Measurements from ENCODE around the gene TPK1.
"Not testable (repeated sequence)": the region's sequence is repeated elsewhere in the genome, so short reads cannot be mapped to it uniquely, and the experiment has no call there.

Gene TPK1

DNA sequence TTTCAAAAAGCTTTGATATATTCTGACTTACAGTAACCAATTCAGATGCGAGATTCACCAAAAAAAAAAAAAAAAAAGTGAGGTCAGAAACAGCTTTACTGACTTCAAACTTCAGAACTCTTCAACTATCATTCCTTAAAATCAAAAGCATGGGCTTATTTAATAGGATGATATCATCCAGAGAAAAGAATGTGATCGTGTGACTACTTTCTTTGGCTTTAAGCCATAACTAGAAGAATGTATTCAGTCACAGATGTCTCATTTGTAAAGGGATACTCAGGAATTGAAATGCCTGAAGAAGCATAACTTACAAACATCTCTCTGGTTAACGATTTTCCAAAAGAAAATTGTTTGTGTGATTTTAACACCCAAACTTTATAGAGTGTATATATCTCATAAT is 11.5 kb downstream of the TPK1 start:
- DNase-seq (ENCODE audit: low read depth in 2 of 2) = no peak

DNA sequence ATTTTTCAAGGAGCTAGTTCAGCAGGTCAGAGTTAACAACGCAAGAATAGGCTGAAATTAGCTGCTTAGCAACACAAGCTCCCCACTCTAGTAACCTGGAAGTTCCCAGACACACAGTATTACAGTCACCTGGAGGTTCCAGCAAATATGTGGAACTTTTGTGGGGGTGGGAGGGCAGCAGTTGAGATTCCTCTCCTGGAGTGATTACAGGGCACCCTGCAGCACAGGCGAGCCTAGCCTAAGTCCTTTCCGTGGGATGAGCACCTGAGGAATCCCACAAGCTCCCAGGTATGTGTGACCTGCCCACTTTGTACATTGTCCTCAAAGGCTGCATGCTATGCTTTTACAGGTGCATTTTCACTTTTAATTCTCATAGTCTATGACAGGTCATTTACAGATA is 13.6 kb downstream of the TPK1 start:
- DNase-seq (ENCODE audit: low read depth in 2 of 2) = no peak

DNA sequence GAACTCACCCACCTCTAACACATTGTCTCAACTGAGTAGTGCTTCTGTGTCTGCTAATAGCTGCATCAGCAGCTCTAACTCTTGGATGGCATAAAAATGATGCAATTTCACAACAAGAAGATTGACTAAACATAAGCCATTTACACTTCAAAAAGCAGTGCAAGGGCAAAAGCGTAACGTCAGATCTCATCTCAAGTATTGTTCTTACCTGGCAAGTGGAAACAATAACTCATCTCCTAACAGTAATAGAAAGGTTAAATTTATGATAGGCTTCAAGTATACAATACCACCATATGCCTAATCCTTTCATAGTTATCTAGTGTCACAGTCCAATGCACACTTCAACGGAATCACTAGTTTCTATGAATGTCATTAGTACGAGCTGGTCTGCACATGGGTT is 14.8 kb downstream of the TPK1 start:
- DNase-seq (ENCODE audit: low read depth in 2 of 2) = no peak

DNA sequence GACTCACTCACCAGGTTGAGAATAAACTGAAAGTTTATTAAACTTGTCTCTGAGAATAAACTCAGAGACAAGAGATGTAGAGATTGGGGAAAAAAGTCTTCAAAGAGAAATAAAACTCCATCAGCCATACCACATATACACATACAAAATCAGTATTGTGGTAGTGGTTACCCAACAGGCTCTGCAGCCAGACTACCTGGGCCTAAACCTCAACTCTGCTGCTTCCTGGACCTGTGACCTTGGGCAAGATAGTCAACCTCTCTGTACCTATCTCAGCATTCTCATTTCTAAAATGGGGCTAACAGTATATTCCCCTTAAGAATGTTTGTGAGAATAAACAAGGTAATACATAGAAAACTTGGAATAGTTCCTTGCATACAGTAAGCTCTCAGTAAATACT is 15.3 kb downstream of the TPK1 start:
- no peak for DNase-seq (ENCODE audit: low read depth in 2 of 2)

DNA sequence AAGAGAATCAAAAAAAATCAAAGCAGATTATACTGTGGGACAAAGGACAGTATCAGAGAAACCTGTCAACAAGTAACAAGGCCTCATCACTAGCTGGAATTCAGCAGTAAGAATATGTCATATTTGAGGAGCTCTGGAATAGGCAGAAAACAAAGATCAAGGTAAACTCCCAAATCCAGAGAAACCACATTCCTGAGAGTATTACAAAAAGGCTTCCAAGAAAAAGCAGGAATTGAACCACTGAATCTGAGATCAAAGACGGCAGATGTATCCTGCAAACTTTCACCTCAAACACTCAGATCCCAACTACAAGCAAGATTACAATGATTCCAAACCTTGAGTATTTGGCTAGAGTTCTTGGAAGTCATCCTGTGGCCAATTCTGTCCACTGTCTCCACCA is 16.3 kb downstream of the TPK1 start:
- DNase-seq (ENCODE audit: low read depth in 2 of 2) = no peak

DNA sequence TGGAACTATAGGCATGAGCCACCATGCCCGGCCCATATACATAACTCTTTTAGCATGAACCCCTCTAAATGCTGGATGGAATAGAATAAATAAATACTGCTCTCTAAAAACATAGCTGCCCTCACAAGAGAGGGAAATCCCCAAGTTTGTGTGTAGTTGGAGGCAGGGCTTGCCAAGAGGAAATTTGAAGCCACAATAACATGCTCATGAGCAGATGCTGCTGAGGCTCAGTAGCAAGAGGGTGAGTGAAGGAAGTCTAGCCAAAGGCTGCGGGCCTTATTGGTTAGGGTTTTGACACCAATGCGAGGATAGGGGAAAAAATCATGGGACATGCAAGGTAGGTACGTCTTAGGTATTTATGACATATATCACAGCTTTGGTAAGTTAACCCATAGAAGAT is 17.3 kb downstream of the TPK1 start:
- no peak for DNase-seq (ENCODE audit: low read depth in 2 of 2)

DNA sequence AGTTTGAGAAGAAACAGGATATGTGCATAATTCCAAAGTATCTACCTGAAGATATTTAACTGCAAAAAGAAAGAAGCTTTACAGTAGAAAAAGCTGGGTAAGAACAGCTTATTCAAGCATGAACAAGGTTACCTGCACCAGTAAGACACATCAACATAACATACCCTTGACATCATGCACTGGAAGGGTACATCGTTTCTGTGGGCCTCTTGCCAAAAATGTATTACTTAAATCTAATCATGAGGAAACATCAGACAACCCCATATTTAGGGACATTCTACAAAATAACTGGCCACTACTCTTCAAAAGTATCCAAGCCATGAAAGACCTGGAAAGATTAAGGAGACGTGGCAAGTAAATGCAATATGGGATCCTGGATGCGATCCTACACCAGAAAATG is 18.9 kb downstream of the TPK1 start:
- DNase-seq (ENCODE audit: low read depth in 2 of 2) = no peak

DNA sequence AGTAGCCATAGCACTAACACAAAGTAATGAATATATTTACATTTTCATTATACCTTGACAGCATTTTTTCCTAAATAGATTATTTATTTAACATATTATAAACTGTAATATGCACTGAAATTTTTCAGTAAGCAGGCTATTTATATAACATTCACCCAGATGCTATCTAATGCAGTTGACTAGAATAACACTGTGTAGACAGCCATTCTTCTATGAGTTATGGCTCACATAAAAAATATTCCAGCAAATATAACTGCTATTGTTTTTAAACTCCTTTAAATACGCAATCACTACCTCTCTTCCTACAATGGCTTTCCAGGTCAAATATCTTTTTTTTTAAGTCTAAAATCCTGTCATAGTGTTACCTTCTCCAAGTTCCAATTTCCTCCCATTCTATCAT is 21.6 kb downstream of the TPK1 start:
- DNase-seq (ENCODE audit: low read depth in 2 of 2) = no peak

DNA sequence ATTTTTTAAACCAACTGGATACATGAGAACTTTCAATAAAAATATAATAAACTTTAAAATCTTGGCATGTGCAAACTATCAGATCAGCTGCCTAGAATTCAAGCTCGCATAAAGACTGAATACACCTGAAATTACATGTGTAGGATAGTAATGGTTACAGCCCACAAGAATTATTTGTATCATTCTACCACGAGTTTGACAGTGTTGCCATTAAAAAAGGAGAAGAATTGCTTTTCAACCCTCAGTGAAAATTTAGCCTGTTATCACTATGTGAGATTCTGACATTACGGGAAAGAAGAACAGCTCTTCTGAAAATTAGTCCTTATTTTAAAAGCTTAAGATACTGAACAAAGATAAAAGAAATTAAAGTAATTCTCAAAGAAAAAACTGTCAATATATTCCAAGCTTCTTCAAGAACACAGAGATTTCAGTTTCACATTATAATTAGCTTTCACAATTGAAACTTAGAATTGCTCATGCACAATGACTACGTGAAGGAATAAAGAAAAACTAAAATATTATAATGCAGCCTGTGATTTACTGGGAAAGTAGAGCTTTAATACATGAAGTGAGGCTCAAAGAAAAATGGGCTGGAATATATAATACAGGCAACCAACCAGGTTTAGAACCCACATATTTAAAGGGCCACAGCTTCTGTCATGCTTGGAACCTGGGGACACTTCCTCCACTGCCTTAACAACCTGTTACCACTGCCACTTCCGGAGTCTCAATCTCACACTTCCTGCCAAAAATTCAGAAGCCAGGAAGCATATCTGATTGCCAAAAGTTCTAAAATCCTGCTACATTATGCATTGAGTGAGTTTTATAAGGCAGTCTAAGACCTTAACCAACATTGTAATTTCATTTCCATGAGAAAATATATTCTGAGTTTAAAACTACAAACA is 23.2 kb downstream of the TPK1 start:
- DNase-seq (ENCODE audit: low read depth in 2 of 2) = no peak

DNA sequence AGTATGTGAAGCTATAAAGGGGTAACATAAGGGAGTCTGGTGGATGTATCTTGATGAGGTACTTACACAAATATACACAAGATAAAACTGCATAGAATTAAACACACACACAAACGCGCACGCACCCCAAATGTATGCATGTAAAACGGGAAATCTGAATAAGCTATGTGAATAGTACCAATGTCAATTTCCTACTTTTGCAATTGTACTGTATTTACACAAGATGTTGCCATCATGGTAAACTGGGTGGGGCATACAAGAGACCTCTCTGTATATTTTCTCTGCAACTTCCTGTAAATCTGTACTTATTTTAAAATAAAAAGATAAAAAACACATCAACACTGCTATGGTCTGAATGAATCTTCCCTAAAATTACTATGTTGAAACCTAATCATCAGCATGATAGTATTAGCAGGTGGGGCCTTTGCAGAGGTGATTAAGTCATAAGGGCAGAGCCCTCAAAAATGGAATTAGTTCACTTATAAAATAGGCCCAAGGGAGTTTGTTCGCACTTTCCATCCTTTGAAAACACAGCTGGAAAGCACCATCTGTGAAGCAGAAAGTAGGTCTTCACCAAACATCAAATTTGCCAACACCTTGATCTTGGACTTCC is 30.1 kb downstream of the TPK1 start:
- no peak for DNase-seq (ENCODE audit: low read depth in 2 of 2)

DNA sequence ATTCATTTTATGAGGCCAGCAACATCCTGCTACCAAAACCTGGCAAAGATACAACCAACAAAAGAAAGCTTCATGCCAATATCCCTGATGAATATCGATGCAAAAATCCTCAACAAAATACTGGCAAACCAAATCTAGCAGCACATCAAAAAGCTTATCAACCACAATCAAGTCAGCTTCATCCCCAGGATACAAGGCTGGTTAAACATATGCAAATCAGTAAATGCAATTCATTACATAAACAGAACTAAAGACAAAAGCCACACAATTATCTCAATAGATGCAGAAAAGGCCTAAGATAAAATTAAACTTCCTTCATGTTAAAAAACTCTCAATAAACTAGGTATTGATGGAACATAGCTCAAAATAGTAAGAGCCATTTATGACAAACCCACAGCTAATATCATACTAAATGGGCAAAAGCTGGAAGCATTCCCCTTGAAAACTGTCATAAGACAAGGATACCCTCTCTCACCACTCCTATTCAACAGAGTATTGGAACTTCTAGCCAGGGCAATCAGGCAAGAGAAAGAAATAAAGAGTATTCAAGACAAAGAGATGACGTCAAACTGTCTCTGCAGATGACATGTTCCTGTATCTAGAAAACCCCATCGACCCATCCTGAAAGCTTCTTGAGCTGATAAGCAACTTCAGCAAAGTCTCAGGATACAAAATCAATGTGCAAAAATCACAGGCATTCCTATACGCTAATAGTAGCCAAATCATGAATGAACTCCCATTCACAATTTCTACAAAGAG is 35.0 kb downstream of the TPK1 start:
- not testable (repeated sequence) for DNase-seq (ENCODE audit: low read depth in 2 of 2)

DNA sequence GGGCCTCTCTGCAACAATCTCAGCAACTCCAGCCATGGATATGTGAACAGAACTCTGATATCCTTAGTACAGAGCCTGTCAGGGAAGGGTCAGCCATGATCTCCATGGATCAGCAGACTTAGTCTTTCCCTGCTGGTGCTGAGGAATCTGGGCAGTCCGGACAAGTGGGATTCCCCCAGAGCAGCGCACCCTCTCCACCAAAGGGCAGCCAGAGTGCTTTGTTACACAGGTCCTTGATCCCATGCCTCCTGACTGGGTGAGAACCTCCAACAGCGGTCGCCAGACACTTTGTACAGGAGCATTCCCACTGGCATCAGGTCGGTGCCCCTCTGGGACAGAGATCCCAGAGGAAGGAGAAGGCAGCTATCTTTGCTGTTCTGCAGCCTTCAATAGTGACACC is 38.9 kb downstream of the TPK1 start:
- no peak for DNase-seq (ENCODE audit: low read depth in 2 of 2)

DNA sequence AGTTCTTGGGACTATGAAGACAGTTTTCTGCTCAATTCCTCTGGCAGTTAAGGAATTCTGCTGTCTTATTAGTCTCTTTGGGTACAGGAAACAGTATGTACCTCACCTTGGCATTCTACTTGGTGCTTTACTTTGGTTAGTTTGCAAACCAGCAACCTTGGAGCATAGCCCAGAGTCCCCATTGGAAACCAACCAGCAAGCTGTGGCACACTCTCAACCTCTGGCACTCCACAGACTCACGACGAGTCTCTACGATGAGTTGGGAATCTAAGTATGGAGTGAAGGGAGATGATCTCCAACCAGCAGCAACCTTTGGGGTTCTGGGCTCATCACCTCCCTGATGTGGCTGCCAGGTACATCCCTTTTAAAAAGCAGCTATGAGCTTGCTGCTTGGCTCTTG is 43.8 kb downstream of the TPK1 start:
- DNase-seq (ENCODE audit: low read depth in 2 of 2) = no peak

DNA sequence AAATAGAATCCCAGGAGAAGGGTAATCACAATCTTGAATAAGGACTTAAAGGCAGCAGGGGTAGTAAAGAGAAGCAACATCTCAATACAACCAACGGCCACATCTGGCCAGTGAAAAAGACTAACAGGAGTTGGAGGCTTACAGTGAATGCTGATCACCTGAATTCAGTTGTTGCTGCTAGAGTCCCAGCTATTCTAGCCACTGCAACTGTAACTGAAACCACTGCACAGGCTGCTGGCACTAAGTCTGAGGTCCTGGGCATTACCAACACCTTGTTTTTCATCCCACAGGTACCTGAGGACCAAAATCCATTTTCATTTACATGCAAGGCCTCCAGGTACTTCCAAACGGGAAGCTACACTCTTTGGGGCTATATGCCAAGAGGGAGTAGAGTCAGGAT is 44.4 kb downstream of the TPK1 start:
- no peak for DNase-seq (ENCODE audit: low read depth in 2 of 2)

DNA sequence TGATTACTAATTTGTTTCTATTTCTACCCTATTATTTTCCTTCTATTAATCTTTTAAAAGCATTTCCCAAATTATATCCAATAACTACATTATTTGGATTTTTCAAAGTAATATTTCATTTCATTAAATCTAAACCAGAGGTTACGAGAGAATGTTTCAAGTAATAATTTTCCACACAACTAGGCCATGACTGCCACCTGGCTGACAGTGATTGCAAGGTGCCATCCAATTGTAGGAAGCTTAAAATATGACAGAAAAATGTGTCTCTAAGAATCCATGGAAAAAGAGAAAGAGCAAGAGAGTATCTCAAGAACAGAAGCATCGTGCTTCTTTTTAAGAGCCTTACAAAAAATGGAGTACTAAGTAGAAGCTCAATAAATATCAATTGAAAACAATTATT is 48.7 kb downstream of the TPK1 start:
- DNase-seq (ENCODE audit: low read depth in 2 of 2) = no peak

DNA sequence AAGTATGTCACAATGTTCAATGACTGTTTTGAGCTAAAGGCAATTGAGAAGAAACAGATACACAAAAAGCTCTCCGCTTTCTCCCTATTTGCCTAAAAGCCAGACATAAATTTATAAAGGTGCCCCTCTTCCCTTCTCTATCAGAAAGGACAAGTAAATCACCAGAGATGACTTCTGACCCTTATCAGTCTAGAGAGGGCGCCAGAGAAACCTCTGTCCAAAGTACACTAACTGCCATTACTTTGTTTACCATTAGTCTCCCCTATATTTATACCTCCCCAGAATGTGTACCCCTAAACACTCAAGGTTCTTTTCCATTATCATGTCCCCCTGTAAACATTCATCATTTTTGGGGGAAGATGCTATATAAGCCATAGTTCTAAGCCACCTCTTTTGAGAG is 49.3 kb downstream of the TPK1 start:
- DNase-seq (ENCODE audit: low read depth in 2 of 2) = no peak

DNA sequence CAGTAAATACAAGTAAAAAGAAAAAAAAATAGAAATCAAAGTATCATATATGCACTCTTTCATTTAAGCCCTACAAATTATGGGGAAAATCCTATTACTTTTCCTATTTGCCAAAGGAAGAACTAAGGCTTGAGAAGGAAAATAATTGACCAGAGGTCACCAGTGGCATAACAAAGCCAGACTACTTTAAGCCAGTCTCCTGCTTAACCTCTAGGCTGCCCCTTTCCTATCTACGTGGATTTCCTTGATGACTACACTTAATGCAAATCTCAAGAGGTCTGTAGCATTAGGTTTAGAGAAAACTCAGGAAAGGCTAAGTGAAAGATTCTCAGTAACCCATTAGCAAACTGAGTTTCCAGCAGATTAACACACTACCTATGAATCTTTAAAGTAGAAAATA is 49.8 kb downstream of the TPK1 start:
- no peak for DNase-seq (ENCODE audit: low read depth in 2 of 2)

DNA sequence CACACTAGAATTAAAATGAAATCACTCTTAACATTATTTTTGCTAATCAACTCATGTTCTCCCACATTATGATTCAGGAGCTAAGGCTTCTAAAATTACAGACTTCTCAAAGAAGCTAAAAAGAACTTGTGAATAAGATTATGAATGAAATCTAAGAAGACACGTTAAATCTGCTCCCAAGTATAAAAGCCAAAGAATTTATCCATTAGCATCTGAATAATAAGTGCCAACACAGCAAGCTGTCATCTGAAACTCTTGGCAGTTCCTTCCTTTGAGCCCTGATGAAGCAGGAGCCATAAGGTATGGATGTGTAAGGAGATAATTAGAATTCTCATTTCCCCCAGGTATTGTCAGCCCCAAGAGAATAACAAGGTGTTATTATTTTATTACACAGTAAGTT is 50.3 kb downstream of the TPK1 start:
- no peak for DNase-seq (ENCODE audit: low read depth in 2 of 2)

DNA sequence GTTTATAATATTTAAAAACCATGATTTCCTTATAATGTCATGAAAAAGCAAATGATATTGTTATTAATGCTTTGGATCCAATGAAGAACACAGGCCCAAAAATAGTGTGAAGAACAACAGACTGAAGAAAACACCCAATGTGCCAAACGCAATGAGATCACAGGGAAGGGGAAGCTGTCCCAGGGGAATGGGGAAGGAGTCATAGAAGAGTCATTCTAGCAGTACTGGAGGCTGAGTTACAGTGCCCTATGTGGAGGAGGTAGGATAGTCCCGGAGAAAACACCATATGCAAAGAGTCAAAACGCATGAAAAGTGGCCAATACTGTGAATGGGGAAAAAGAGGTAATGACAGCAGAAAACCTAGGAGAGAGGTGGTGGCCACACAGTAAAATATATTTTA is 50.9 kb downstream of the TPK1 start:
- DNase-seq (ENCODE audit: low read depth in 2 of 2) = no peak

DNA sequence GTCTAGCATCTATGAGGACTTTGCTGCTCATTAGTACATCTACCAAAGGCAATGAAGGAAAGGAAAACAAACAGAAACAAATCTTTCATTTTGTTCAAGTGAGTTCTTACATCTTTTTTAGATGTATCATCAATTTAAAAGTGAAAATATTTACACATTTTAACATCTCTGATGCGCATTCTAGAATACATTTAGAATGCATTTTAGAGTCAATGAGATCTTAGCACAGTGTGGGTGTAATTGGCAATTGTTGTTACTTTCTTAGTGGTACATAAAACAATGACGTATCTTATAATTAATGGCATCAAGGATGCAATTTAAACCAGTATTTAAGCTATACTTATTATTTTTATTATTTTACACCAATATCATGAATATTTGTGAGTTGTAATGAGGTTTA is 51.4 kb downstream of the TPK1 start:
- no peak for DNase-seq (ENCODE audit: low read depth in 2 of 2)

DNA sequence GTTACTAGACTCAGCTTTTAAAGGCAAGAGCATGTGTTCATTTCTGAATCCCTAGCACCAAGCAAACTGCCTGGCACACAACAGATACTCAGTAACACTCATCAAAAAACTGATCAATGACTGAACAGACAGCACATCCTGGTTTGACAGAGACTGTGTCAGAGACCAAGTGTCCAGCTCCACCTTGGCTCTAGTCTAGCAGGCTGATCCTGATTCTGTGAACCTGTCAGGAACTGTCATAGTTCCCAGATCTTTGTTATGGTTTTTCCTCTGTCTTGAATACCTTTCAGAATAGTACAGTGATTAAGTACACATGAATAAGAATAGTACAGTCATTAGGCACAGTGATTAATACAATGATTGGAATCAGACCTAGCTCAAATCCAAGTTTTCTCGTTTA is 53.0 kb downstream of the TPK1 start:
- no peak for DNase-seq (ENCODE audit: low read depth in 2 of 2)

DNA sequence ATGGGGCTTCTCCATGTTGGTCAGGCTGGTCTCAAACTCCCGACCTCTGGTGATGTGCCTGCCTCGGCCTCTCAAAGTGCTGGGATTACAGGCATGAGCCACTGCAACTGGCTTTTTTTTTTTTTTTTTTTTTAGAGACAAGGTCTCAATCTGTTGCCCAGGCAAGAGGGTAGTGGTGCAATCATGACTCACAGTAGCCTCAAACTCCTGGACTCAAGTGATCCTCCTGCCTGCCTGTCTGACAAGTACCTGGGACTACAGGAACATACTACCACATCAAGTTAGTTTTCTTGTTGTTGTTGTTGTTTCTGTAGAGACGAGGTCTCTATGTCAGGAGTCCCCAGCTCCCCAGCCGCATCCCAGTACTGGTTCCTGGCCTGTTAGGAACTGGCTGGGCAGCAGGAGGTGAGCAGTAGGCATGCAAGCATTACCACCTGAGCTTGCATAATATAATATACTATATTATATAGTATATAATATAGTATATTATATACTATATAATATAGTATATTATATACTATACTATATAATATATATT is 55.7 kb downstream of the TPK1 start:
- DNase-seq (ENCODE audit: low read depth in 2 of 2) = no peak

DNA sequence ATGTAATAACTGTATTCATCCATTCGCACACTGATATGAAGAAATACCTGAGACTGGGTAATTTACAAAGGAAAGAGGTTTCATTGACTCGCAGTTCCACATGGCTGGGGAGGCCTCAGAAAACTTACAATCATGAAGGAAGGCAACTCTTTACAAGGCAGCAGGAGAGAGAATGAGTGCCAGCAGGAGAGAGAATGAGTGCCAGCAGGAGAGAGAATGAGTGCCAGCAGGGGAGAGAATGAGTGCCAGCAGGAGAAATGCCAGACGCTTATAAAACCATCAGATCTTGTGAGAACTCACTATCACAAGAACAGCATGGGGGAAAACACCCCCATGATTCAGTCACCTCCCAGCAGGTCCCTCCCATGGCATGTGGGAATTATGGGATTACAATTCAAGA is 58.0 kb downstream of the TPK1 start:
- not testable (repeated sequence) for DNase-seq (ENCODE audit: low read depth in 2 of 2)
